K562 (cell line): ENCODE data around the gene KLF18. TPM values are rescaled to one million over a fixed set of nuclear protein-coding genes. Genes with fewer than 3 reads are reported as not detected.
A peak's percentile ranks its signal among the peaks of the same experiment; 100 is the strongest.

Experiments used
- CSDE1 ChIP-seq, 2 experiments: fragments of 450-650 bp; IDR thresholded peaks; 2 replicates each; pipeline ENCODE4 v1.6.1; 2016; ENCODE audit warnings: mild to moderate bottlenecking in 1 of 2
- CTBP1 ChIP-seq: fragments of 450-650 bp; IDR thresholded peaks from 2 replicates; pipeline ENCODE4 v1.6.1; 2016; ENCODE audit warnings: borderline replicate concordance
- FOS ChIP-seq: IDR thresholded peaks from 3 replicates; pipeline ENCODE4 v1.6.1; 2011; ENCODE audit not compliant: insufficient read length; ENCODE audit errors: extremely low read depth
- HNRNPK ChIP-seq: fragments of 200-400 bp; formaldehyde crosslinking; IDR thresholded peaks from one replicate; pipeline ENCODE4 v1.6.1; 2018; ENCODE audit warnings: mild to moderate bottlenecking, low read depth, low read length; ENCODE audit not compliant: poor library complexity, severe bottlenecking
- MAFG ChIP-seq: fragments of 450-650 bp; conservative IDR thresholded peaks from 2 replicates; pipeline ENCODE4 v1.6.1; 2016; ENCODE audit warnings: missing genetic modification characterization, missing compliant biosample characterization
- MYNN ChIP-seq, 2 experiments: sonication (generic); formaldehyde crosslinking in 1 of 2; IDR thresholded peaks; 2 replicates each; pipeline versions ENCODE4 v1.5.0 to v1.6.1; 2016 to 2020; ENCODE audit warnings: antibody characterized with exemption in 1 of 2, missing genetic modification reagents in 1 of 2
- RFX7 ChIP-seq: fragments of 250-450 bp; sonication (Bioruptor Pico); IDR thresholded peaks from 2 replicates; pipeline ENCODE4 v1.5.1; 2021; ENCODE audit warnings: mild to moderate bottlenecking
- ZNF316 ChIP-seq: fragments of 450-650 bp; IDR thresholded peaks from 2 replicates; pipeline ENCODE4 v1.6.1; 2016
- ZNF41 ChIP-seq: fragments of 250-450 bp; sonication (Bioruptor Pico); conservative IDR thresholded peaks from 2 replicates; pipeline ENCODE4 v1.4.0; 2020; ENCODE audit warnings: mild to moderate bottlenecking
- ZZZ3 ChIP-seq: fragments of 450-650 bp; IDR thresholded peaks from 2 replicates; pipeline ENCODE4 v1.6.1; 2016; ENCODE audit warnings: antibody characterized with exemption, mild to moderate bottlenecking, moderate library complexity
- polyA plus RNA-seq, 8 experiments: library from polyadenylated mRNA; depleted of rRNA in 4 of 8; stranded (reverse) in 5 of 8; unstranded in 3 of 8; fragments of >200 nt; fragmentation: Nextera tagmentation in 2 of 8; fragmentation: Illumina TruSeq in 1 of 8; extraction: Ambion mirVana in 2 of 8; extraction: Trizol in 1 of 8; gene quantifications; 2 replicates each; pipeline versions ENCODE4 v1.2.1 to v1.2.3, GENCODE V29; 2011 to 2014; ENCODE audit warnings: inconsistent platforms in 1 of 8, missing spikeins in 1 of 8
- total RNA-seq, 7 experiments: library from RNA; depleted of rRNA in 6 of 7; stranded (reverse); fragments of >200 nt in 6 of 7; fragmentation: Illumina TruSeq in 2 of 7; extraction: Trizol in 2 of 7; gene quantifications; 2 replicates each; pipeline versions ENCODE4 v1.2.1 to v1.2.3, GENCODE V29; 2011 to 2021; ENCODE audit warnings: low replicate concordance in 1 of 7
- TF ChIP-seq, protein P1 (sequence below), 2 experiments: fragments of 450-650 bp; IDR thresholded peaks; 2 replicates each; pipeline ENCODE4 v1.6.1; 2016; ENCODE audit warnings: mild to moderate bottlenecking in 2 of 2, borderline replicate concordance in 1 of 2, low read depth in 1 of 2, moderate library complexity in 1 of 2
- TF ChIP-seq, protein P2 (sequence below), 2 experiments: IDR thresholded peaks; 2 replicates each; pipeline ENCODE4 v1.6.1; 2012; ENCODE audit warnings: improper control_type of control experiment in 2 of 2, low read depth in 2 of 2, low read length in 2 of 2, borderline replicate concordance in 1 of 2
- TF ChIP-seq, protein P3 (sequence below): sonication (generic); formaldehyde crosslinking; IDR thresholded peaks from 2 replicates; pipeline ENCODE4 v1.8.1; 2023; ENCODE audit warnings: mild to moderate bottlenecking, missing genetic modification reagents

Gene KLF18
- total and polyA plus RNA-seq, 9 of the 15 experiments (the other 6 are each of a cell fraction or from before 2014, with no cell fraction given), result not detected

DNA sequence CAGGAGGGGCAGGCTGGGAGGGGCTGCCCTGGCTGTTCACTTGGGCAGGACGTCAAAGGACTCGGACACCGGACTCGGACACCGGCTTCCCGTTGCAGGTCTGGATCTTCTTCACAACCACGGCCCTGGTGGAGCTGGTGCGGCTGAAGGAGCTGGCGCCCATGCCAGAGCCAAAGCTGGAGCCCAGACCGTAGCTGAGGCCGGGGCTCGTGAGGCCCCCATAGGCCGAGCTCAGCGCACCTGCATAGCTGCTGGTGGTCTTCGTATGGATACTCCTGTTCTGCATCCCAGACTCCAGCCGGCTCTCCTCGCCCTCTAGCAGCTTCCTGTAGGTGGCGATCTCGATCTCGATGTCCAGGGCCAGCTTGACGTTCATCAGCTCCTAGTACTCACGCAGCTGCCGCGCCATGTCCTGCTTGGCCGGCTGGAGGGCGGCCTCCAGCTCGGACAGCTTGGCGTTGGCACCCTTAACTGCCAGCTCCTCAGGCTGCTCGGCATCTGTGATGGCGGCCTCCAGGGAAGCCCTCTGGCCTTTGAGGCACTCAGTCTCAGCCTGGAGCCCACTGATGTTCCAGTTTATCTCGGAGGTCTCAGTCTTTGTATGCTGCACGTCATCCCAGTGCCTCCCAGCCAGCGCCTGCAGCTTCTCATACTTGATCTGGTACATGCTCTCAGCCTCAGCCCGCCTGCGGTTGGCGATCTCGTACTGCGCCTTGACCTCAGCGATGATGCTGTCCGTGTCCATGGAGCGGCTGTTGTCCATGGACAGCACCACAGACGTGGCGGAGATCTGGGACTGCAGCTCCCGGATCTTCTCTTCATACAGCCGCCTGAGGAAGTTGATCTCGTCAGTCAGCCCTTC is 37.9 kb downstream of the KLF18 start (continued):
- TF ChIP-seq, protein P1, sequence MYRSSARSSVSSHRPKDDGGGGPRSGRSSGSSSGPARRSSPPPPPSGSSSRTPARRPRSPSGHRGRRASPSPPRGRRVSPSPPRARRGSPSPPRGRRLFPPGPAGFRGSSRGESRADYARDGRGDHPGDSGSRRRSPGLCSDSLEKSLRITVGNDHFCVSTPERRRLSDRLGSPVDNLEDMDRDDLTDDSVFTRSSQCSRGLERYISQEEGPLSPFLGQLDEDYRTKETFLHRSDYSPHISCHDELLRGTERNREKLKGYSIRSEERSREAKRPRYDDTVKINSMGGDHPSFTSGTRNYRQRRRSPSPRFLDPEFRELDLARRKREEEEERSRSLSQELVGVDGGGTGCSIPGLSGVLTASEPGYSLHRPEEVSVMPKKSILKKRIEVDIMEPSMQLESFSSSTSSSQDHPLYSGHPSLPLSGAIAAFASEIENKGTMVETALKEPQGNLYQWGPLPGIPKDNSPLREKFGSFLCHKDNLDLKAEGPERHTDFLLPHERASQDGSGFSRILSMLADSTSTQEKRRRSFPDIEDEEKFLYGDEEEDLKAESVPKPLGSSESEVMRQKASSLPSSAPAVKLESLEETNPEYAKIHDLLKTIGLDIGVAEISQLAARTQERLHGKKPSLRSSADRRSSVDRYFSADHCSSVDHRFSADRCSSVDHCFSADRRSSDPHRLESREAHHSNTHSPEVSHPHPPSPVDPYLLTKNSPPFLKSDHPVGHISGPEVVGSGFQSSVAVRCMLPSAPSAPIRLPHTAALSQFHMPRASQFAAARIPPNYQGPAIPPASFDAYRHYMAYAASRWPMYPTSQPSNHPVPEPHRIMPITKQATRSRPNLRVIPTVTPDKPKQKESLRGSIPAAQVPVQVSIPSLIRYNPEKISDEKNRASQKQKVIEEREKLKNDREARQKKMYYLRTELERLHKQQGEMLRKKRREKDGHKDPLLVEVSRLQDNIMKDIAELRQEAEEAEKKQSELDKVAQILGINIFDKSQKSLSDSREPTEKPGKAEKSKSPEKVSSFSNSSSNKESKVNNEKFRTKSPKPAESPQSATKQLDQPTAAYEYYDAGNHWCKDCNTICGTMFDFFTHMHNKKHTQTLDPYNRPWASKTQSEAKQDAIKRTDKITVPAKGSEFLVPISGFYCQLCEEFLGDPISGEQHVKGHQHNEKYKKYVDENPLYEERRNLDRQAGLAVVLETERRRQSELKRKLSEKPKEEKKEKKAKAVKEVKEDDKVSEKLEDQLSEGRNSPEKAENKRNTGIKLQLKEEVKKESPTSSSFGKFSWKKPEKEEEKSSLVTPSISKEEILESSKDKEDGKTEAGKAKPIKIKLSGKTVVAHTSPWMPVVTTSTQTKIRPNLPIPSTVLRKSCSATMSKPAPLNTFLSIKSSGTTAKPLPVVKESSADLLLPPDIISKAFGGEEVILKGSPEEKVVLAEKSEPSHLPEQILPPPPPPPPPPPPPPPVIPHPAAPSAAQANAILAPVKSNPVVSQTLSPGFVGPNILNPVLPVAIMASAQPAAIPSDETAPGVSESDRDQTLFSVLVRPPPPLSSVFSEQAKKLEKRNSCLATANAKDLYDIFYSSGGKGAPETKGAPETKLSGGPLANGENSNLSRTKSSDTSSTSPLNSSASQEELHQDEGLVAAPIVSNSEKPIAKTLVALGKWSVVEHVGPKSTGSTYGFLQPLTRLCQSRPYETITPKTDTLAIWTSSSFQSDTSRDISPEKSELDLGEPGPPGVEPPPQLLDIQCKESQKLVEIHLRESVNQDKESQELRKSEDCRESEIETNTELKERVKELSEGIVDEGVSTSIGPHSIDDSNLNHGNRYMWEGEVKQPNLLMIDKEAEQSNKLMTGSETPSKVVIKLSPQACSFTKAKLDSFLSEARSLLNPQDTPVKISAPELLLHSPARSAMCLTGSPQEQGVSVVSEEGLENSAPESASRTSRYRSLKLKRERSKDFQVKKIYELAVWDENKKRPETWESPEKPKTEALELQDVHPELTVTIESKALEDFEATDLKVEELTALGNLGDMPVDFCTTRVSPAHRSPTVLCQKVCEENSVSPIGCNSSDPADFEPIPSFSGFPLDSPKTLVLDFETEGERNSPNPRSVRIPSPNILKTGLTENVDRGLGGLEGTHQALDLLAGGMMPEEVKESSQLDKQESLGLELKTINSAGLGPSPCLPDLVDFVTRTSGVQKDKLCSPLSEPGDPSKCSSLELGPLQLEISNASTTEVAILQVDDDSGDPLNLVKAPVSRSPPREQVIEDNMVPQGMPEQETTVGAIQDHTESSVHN (IDR thresholded peaks at IDR 0.05; ENCODE audit: borderline replicate concordance in 1 of 2, low read depth in 1 of 2), result no peak
- TF ChIP-seq HNRNPK, result no peak
- TF ChIP-seq, protein P2, sequence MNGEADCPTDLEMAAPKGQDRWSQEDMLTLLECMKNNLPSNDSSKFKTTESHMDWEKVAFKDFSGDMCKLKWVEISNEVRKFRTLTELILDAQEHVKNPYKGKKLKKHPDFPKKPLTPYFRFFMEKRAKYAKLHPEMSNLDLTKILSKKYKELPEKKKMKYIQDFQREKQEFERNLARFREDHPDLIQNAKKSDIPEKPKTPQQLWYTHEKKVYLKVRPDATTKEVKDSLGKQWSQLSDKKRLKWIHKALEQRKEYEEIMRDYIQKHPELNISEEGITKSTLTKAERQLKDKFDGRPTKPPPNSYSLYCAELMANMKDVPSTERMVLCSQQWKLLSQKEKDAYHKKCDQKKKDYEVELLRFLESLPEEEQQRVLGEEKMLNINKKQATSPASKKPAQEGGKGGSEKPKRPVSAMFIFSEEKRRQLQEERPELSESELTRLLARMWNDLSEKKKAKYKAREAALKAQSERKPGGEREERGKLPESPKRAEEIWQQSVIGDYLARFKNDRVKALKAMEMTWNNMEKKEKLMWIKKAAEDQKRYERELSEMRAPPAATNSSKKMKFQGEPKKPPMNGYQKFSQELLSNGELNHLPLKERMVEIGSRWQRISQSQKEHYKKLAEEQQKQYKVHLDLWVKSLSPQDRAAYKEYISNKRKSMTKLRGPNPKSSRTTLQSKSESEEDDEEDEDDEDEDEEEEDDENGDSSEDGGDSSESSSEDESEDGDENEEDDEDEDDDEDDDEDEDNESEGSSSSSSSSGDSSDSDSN (IDR thresholded peaks at IDR 0.05; ENCODE audit: borderline replicate concordance in 1 of 2, low read depth in 2 of 2, low read length in 2 of 2), result 0 out of 4 replicates have a peak, but pooled peaks have one; percentile 21 to 29
- no peak for TF ChIP-seq CSDE1 (IDR thresholded peaks at IDR 0.05)
- no peak for TF ChIP-seq ZZZ3
- TF ChIP-seq, protein P3, sequence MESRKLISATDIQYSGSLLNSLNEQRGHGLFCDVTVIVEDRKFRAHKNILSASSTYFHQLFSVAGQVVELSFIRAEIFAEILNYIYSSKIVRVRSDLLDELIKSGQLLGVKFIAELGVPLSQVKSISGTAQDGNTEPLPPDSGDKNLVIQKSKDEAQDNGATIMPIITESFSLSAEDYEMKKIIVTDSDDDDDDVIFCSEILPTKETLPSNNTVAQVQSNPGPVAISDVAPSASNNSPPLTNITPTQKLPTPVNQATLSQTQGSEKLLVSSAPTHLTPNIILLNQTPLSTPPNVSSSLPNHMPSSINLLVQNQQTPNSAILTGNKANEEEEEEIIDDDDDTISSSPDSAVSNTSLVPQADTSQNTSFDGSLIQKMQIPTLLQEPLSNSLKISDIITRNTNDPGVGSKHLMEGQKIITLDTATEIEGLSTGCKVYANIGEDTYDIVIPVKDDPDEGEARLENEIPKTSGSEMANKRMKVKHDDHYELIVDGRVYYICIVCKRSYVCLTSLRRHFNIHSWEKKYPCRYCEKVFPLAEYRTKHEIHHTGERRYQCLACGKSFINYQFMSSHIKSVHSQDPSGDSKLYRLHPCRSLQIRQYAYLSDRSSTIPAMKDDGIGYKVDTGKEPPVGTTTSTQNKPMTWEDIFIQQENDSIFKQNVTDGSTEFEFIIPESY (CRISPR knock-in tag), result peak; percentile 27; the same call in 1 of the 2 replicates
- no peak for TF ChIP-seq RFX7 (CRISPR knock-in tag)
- no peak for TF ChIP-seq MYNN (IDR thresholded peaks at IDR 0.05)
- no peak for TF ChIP-seq MYNN (CRISPR knock-in tag; IDR thresholded peaks at IDR 0.05)
- no peak for TF ChIP-seq ZNF316
- TF ChIP-seq CTBP1, result peak; percentile 80
- no peak for TF ChIP-seq MAFG (tag)
- no peak for TF ChIP-seq ZNF41 (CRISPR knock-in tag)
- no peak for TF ChIP-seq FOS
